Naive thymus-derived CD8-positive, alpha-beta T cell (primary cell): Measurements from ENCODE around the gene BCAR3. TPM values are rescaled to one million over a fixed set of nuclear protein-coding genes. Genes with fewer than 3 reads are reported as not detected.

Source experiments
- ATAC-seq, 2 donors: fragments of 150-1000 bp; cut with Tn5 transposase in 1 of 2; sonication (Bioruptor Pico), chemical (Tn5 transposase) in 1 of 2; 1 replicate in 1 of 2; 2 replicates in 1 of 2; pipeline ENCODE4 v1.10.0; 2021; ENCODE audit warnings: mild to moderate bottlenecking in 2 of 2, moderate library complexity in 2 of 2
- POLR2A ChIA-PET: fragments of 350-600 bp; sonication (Branson Sonifier 250); formaldehyde crosslinking; loops from one replicate; lab custom pipeline; 2021; ENCODE audit warnings: antibody characterized with exemption; lab: Charles Lee
- DNase-seq, 10 donors: peaks; one replicate each; pipeline versions ENCODE4 v3.0.0 to v3.0.0-alpha.2; 2020 to 2022
- H3K27ac Mint-ChIP-seq, 10 donors: one replicate each; pipeline ENCODE4 v1.8.0; 2020 to 2022; ENCODE audit warnings: mild to moderate bottlenecking in 10 of 10, mixed read lengths in 10 of 10, moderate library complexity in 4 of 10, inconsistent platforms in 1 of 10
- H3K27me3 Mint-ChIP-seq, 5 donors: one replicate each; pipeline ENCODE4 v1.8.0; 2021 to 2022; ENCODE audit warnings: mixed read lengths in 5 of 5
- H3K36me3 Mint-ChIP-seq, 3 donors: one replicate each; pipeline ENCODE4 v1.8.0; 2020 to 2022; ENCODE audit warnings: mixed read lengths in 3 of 3, mild to moderate bottlenecking in 2 of 3, inconsistent platforms in 1 of 3
- H3K4me1 Mint-ChIP-seq, 4 donors: one replicate each; pipeline ENCODE4 v1.8.0; 2021 to 2022; ENCODE audit warnings: mixed read lengths in 4 of 4
- H3K4me3 Mint-ChIP-seq, 10 donors: one replicate each; pipeline ENCODE4 v1.8.0; 2020 to 2022; ENCODE audit warnings: mild to moderate bottlenecking in 10 of 10, mixed read lengths in 10 of 10, moderate library complexity in 6 of 10, inconsistent platforms in 1 of 10
- H3K9me3 Mint-ChIP-seq, 9 donors: one replicate each; pipeline ENCODE4 v1.8.0; 2020 to 2022; ENCODE audit warnings: mixed read lengths in 9 of 9, mild to moderate bottlenecking in 3 of 9, inconsistent platforms in 1 of 9, moderate library complexity in 1 of 9
- polyA plus RNA-seq, 3 donors: library from polyadenylated mRNA; unstranded; fragments of 300-500 nt; fragmentation: Illumina TruSeq; gene quantifications; one replicate each; pipeline ENCODE4 v1.2.3, GENCODE V29; 2021
- total RNA-seq, 8 experiments: library from RNA in 2 of 8; stranded (reverse) in 2 of 8; gene quantifications; one replicate each; pipeline ENCODE4 v1.2.3 and lab custom pipeline; 2021 to 2026

BCAR3 gene
- total RNA-seq (1 to 10 TPM in 1 of 2 experiments, under 1 TPM in 1; 0.86 to 1.3 TPM), polyA plus RNA-seq (under 1 TPM; 0.28 to 0.66 (median 0.34) TPM), total RNA-seq (lab: John Stamatoyannopoulos, UW) (0.32 to 3.7 (median 1.7) reads per million in 6 experiments)

GRCh38 chr1:93681101-93681988 lies at the start of gene BCAR3:
TSS of gene BCAR3 (minus strand) at chr1:93681837. CDS start at chr1:93674930, 6,907 bp downstream.
- Mint-ChIP-seq H3K27ac (peak within 1 kb of the TSS in 1 of 10 donors; percentile 43), H3K4me3 (peak within 1 kb of the TSS; percentile 51 to 93 (median 76)), H3K27me3 (peaks cover 28 to 55% (median 34%) of the 10 kb centered on the region in 5 donors), H3K9me3 (no peaks in the 10 kb centered on the region), H3K4me1 (peaks cover 10 to 14% (median 11%) of the 10 kb centered on the region in 4 donors), H3K36me3 (peaks cover 0 to 7% (median 2%) of the 10 kb centered on the region in 3 donors)
- DNase-seq, result no peak
- ATAC-seq, result peak; percentile 8 to 39
- POLR2A ChIA-PET, result no interaction called here

GRCh38 chr1:93730621-93731020 lies 49.0 kb upstream of the BCAR3 start:
- H3K27me3 Mint-ChIP-seq, result no peaks in the 10 kb centered on the region
- H3K4me1 Mint-ChIP-seq, result no peaks in the 10 kb centered on the region
- H3K4me3 Mint-ChIP-seq, result no peak overlapping the region
- DNase-seq (no peak), ATAC-seq (no peak)
- no peaks in the 10 kb centered on the region for H3K9me3 Mint-ChIP-seq
- POLR2A ChIA-PET, result no interaction called here
- no peak overlapping the region for H3K27ac Mint-ChIP-seq
- no peaks in the 10 kb centered on the region for H3K36me3 Mint-ChIP-seq

- Mint-ChIP-seq H3K9me3 (no peaks in the 10 kb centered on the region), H3K4me3 (no peak overlapping the region), H3K27me3 (peaks cover 0 to 1% (median 0%) of the 10 kb centered on the region in 5 donors), H3K4me1 (no peaks in the 10 kb centered on the region), H3K36me3 (no peaks in the 10 kb centered on the region), H3K27ac (no peak overlapping the region)
- DNase-seq, result no peak
- no peak for ATAC-seq
- POLR2A ChIA-PET, result no interaction called here
These were observed 48.3 kb upstream of the BCAR3 start for GRCh38 chr1:93729906-93730305.

GRCh38 chr1:93729502-93729901 lies 47.9 kb upstream of the BCAR3 start:
- H3K27ac Mint-ChIP-seq, result no peak overlapping the region
- POLR2A ChIA-PET, result no interaction called here
- ATAC-seq, result no peak

GRCh38 chr1:93728480-93729131 lies 47.0 kb upstream of the BCAR3 start:
- no peaks in the 10 kb centered on the region for H3K9me3 Mint-ChIP-seq
- peaks cover 0 to 1% (median 0%) of the 10 kb centered on the region in 5 donors for H3K27me3 Mint-ChIP-seq
- H3K36me3 Mint-ChIP-seq, result no peaks in the 10 kb centered on the region
- H3K4me1 Mint-ChIP-seq, result no peaks in the 10 kb centered on the region
- H3K4me3 Mint-ChIP-seq, result no peak overlapping the region
- no peak overlapping the region for H3K27ac Mint-ChIP-seq
- no peak for ATAC-seq
- POLR2A ChIA-PET, result no interaction called here
- no peak for DNase-seq

More at GRCh38 chr1:93729502-93729901, 47.9 kb upstream of the BCAR3 start:
- Mint-ChIP-seq H3K4me3 (no peak overlapping the region), H3K9me3 (no peaks in the 10 kb centered on the region), H3K4me1 (no peaks in the 10 kb centered on the region), H3K27me3 (peaks cover 0 to 1% (median 0%) of the 10 kb centered on the region in 5 donors), H3K36me3 (no peaks in the 10 kb centered on the region)
- no peak for DNase-seq

GRCh38 chr1:93723733-93724270 lies 42.2 kb upstream of the BCAR3 start:
- peaks cover 0 to 1% (median 0%) of the 10 kb centered on the region in 5 donors for H3K27me3 Mint-ChIP-seq
- H3K4me1 Mint-ChIP-seq, result no peaks in the 10 kb centered on the region
- no peak for ATAC-seq
- POLR2A ChIA-PET, result no interaction called here
- H3K27ac Mint-ChIP-seq, result no peak overlapping the region
- no peak overlapping the region for H3K4me3 Mint-ChIP-seq
- H3K9me3 Mint-ChIP-seq, result no peaks in the 10 kb centered on the region
- no peak for DNase-seq
- no peaks in the 10 kb centered on the region for H3K36me3 Mint-ChIP-seq

- ATAC-seq, result no peak
- H3K4me1 Mint-ChIP-seq, result no peaks in the 10 kb centered on the region
- no peaks in the 10 kb centered on the region for H3K36me3 Mint-ChIP-seq
- POLR2A ChIA-PET, result no interaction called here
- DNase-seq, result no peak
- H3K4me3 Mint-ChIP-seq, result no peak overlapping the region
- peaks cover 0 to 1% (median 0%) of the 10 kb centered on the region in 5 donors for H3K27me3 Mint-ChIP-seq
- H3K27ac Mint-ChIP-seq, result no peak overlapping the region
- H3K9me3 Mint-ChIP-seq, result no peaks in the 10 kb centered on the region
These were observed 41.5 kb upstream of the BCAR3 start for GRCh38 chr1:93723110-93723509.

GRCh38 chr1:93722081-93723031 lies 40.7 kb upstream of the BCAR3 start:
- H3K4me1 Mint-ChIP-seq, result no peaks in the 10 kb centered on the region
- no peak for DNase-seq
- ATAC-seq, result no peak
- H3K36me3 Mint-ChIP-seq, result peaks cover 0 to 2% (median 0%) of the 10 kb centered on the region in 3 donors
- no peak overlapping the region for H3K4me3 Mint-ChIP-seq
- POLR2A ChIA-PET, result no interaction called here
- H3K27ac Mint-ChIP-seq, result peak overlapping the region in 1 of 10 donors; percentile 66
- peaks cover 0 to 1% (median 0%) of the 10 kb centered on the region in 5 donors for H3K27me3 Mint-ChIP-seq
- H3K9me3 Mint-ChIP-seq, result no peaks in the 10 kb centered on the region

GRCh38 chr1:93720956-93721626 lies 39.5 kb upstream of the BCAR3 start:
- no peak overlapping the region for H3K4me3 Mint-ChIP-seq
- ATAC-seq (no peak), DNase-seq (no peak)
- H3K9me3 Mint-ChIP-seq, result peaks cover 0 to 3% (median 0%) of the 10 kb centered on the region in 9 donors
- H3K27ac Mint-ChIP-seq, result no peak overlapping the region
- H3K4me1 Mint-ChIP-seq, result no peaks in the 10 kb centered on the region
- POLR2A ChIA-PET, result no interaction called here
- H3K27me3 Mint-ChIP-seq, result peaks cover 0 to 1% (median 0%) of the 10 kb centered on the region in 5 donors
- H3K36me3 Mint-ChIP-seq, result peaks cover 0 to 2% (median 0%) of the 10 kb centered on the region in 3 donors

- no peak for ATAC-seq
- H3K9me3 Mint-ChIP-seq, result peaks cover 0 to 3% (median 0%) of the 10 kb centered on the region in 9 donors
- no peak overlapping the region for H3K27ac Mint-ChIP-seq
- no peaks in the 10 kb centered on the region for H3K27me3 Mint-ChIP-seq
- peaks cover 2 to 5% (median 4%) of the 10 kb centered on the region in 4 donors for H3K4me1 Mint-ChIP-seq
- peaks cover 0 to 2% (median 0%) of the 10 kb centered on the region in 3 donors for H3K36me3 Mint-ChIP-seq
- no peak for DNase-seq
- H3K4me3 Mint-ChIP-seq, result no peak overlapping the region
- POLR2A ChIA-PET, result no interaction called here
These were observed 36.0 kb upstream of the BCAR3 start for GRCh38 chr1:93717640-93718039.

GRCh38 chr1:93716941-93717368 lies 35.3 kb upstream of the BCAR3 start:
- H3K9me3 Mint-ChIP-seq, result peaks cover 0 to 3% (median 0%) of the 10 kb centered on the region in 9 donors
- H3K4me1 Mint-ChIP-seq, result peaks cover 4 to 8% (median 6%) of the 10 kb centered on the region in 4 donors
- ATAC-seq (no peak), DNase-seq (no peak)
- H3K4me3 Mint-ChIP-seq, result no peak overlapping the region
- H3K27me3 Mint-ChIP-seq, result peaks cover 0 to 2% (median 0%) of the 10 kb centered on the region in 5 donors
- peaks cover 0 to 2% (median 0%) of the 10 kb centered on the region in 3 donors for H3K36me3 Mint-ChIP-seq
- POLR2A ChIA-PET, result no interaction called here
- peak overlapping the region in 1 of 10 donors; percentile 5 for H3K27ac Mint-ChIP-seq
